ENCODE results near the gene PROC. TPM values are rescaled to one million over a fixed set of nuclear protein-coding genes. Genes with fewer than 3 reads are reported as not detected.

The PROC gene
- total RNA-seq, 1 experiment from 2014 or later = 1.1 TPM

DNA sequence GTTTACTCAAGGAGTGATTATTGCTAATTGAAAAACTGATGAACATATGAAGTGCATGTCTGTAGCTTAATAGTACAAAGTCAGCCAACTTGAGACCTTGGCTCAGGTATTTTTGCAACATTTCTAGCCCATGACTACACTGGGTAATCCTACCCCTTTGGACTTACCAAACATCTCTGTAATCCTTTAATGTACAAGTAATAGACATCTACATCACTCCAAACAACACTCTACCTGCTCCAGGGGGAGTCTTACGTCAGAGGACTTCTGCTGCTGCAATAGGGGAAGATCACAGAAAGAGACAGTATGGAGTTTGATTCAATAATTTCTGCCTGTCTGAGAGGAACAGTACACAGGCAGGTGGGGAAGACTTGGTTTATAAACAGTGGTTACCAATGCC is 54.0 kb downstream of the PROC start:
- no peaks in the 10 kb centered on the region for H3K4me1 ChIP-seq (ENCODE audit: control insufficient read depth, insufficient read depth, low read length)
- H3K9me3 ChIP-seq (ENCODE audit: control insufficient read depth, insufficient read depth, low read depth, low read length) = no peaks in the 10 kb centered on the region
- ChIA-PET CTCF (no interaction called here), POLR2A (no interaction called here)
- in situ Hi-C loops (cut with HindIII; ENCODE audit: low pct_unique_long_range_greater_than_20kb, low sequenced_read_pairs) = loop anchor here (10.0 kb wide), 1 partner anchor 57 kb away; the partner anchor contains the start of gene PROC
- no peak overlapping the region for H3K27ac ChIP-seq (ENCODE audit: low read length)
- ATAC-seq = no peak
- no peaks in the 10 kb centered on the region for H3K27me3 ChIP-seq (ENCODE audit: control insufficient read depth, insufficient read depth, low read length)
- TF ChIP-seq TCF7L2 (IDR thresholded peaks at IDR 0.05; ENCODE audit: low read depth, low read length) (no peak), POLR2AphosphoS5 (IDR thresholded peaks at IDR 0.05; ENCODE audit: low read depth, low read length) (no peak), SIN3A (IDR thresholded peaks at IDR 0.05; ENCODE audit: borderline replicate concordance, insufficient read depth, low read depth, low read length) (no peak)
- TF ChIP-seq, protein P1, sequence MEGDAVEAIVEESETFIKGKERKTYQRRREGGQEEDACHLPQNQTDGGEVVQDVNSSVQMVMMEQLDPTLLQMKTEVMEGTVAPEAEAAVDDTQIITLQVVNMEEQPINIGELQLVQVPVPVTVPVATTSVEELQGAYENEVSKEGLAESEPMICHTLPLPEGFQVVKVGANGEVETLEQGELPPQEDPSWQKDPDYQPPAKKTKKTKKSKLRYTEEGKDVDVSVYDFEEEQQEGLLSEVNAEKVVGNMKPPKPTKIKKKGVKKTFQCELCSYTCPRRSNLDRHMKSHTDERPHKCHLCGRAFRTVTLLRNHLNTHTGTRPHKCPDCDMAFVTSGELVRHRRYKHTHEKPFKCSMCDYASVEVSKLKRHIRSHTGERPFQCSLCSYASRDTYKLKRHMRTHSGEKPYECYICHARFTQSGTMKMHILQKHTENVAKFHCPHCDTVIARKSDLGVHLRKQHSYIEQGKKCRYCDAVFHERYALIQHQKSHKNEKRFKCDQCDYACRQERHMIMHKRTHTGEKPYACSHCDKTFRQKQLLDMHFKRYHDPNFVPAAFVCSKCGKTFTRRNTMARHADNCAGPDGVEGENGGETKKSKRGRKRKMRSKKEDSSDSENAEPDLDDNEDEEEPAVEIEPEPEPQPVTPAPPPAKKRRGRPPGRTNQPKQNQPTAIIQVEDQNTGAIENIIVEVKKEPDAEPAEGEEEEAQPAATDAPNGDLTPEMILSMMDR (IDR thresholded peaks at IDR 0.05) = no peak
- TF ChIP-seq, protein P2, sequence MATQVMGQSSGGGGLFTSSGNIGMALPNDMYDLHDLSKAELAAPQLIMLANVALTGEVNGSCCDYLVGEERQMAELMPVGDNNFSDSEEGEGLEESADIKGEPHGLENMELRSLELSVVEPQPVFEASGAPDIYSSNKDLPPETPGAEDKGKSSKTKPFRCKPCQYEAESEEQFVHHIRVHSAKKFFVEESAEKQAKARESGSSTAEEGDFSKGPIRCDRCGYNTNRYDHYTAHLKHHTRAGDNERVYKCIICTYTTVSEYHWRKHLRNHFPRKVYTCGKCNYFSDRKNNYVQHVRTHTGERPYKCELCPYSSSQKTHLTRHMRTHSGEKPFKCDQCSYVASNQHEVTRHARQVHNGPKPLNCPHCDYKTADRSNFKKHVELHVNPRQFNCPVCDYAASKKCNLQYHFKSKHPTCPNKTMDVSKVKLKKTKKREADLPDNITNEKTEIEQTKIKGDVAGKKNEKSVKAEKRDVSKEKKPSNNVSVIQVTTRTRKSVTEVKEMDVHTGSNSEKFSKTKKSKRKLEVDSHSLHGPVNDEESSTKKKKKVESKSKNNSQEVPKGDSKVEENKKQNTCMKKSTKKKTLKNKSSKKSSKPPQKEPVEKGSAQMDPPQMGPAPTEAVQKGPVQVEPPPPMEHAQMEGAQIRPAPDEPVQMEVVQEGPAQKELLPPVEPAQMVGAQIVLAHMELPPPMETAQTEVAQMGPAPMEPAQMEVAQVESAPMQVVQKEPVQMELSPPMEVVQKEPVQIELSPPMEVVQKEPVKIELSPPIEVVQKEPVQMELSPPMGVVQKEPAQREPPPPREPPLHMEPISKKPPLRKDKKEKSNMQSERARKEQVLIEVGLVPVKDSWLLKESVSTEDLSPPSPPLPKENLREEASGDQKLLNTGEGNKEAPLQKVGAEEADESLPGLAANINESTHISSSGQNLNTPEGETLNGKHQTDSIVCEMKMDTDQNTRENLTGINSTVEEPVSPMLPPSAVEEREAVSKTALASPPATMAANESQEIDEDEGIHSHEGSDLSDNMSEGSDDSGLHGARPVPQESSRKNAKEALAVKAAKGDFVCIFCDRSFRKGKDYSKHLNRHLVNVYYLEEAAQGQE (IDR thresholded peaks at IDR 0.05; ENCODE audit: insufficient read depth in 1 of 2, low read depth in 2 of 2, low read length in 1 of 2) = no peak
- no peaks in the 10 kb centered on the region for H3K36me3 ChIP-seq (ENCODE audit: control insufficient read depth, insufficient read depth, low read length)
- no TSS peak for BruUV-seq (replicated peaks)
- intact Hi-C loops (cut with micrococcal nuclease; ENCODE audit: unreplicated experiment) = no loop called here
- no peak for DNase-seq (ENCODE audit: low read depth, low spot score)
- H3K4me3 ChIP-seq (ENCODE audit: low read depth in 2 of 2, low read length in 2 of 2) = no peak overlapping the region

DNA sequence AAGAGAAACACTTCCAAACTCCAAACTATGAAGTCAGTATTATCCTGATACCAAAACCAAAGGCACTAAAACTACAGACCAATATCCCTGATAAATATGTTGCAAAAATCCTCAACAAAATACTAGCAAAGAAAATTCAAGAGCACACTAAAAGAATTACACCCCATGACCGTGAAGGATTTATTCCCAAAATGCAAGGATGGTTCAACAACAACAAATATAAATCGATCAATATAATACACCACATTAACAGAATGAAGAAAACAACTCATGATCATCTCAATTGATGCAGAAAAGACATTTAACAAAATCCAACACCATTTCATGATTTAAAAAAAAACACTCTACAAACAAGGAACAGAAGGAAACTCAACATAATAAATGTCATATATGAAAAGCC is 57.6 kb downstream of the PROC start:
- no peak overlapping the region for H3K27ac ChIP-seq (ENCODE audit: low read length)
- no peaks in the 10 kb centered on the region for H3K27me3 ChIP-seq (ENCODE audit: control insufficient read depth, insufficient read depth, low read length)
- in situ Hi-C loops (cut with HindIII; ENCODE audit: low pct_unique_long_range_greater_than_20kb, low sequenced_read_pairs) = loop anchor here (10.0 kb wide), 1 partner anchor 61 kb away; the partner anchor contains the start of gene PROC
- CTCF ChIA-PET = no interaction called here
- intact Hi-C loops (cut with micrococcal nuclease; ENCODE audit: unreplicated experiment) = loop anchor here (5.0 kb wide), 1 partner anchor 153 kb away; no protein-coding TSS in a partner anchor
- no TSS peak for BruUV-seq (replicated peaks)
- peaks cover 4% of the 10 kb centered on the region; the same call in 1 of the 2 replicates for H3K36me3 ChIP-seq (ENCODE audit: control insufficient read depth, insufficient read depth, low read length)
- no peaks in the 10 kb centered on the region for H3K9me3 ChIP-seq (ENCODE audit: control insufficient read depth, insufficient read depth, low read depth, low read length)
- DNase-seq (ENCODE audit: low read depth, low spot score) (no peak), ATAC-seq (no peak)
- no peak overlapping the region for H3K4me3 ChIP-seq (ENCODE audit: low read depth in 2 of 2, low read length in 2 of 2)
- H3K4me1 ChIP-seq (ENCODE audit: control insufficient read depth, insufficient read depth, low read length) = no peaks in the 10 kb centered on the region
- TF ChIP-seq, protein P1 (IDR thresholded peaks at IDR 0.05) = no peak
- no peak for TF ChIP-seq SIN3A (IDR thresholded peaks at IDR 0.05; ENCODE audit: borderline replicate concordance, insufficient read depth, low read depth, low read length)
- TF ChIP-seq, protein P2 (IDR thresholded peaks at IDR 0.05; ENCODE audit: insufficient read depth in 1 of 2, low read depth in 2 of 2, low read length in 1 of 2) = no peak
- TF ChIP-seq POLR2AphosphoS5 (IDR thresholded peaks at IDR 0.05; ENCODE audit: low read depth, low read length) = no peak
- no peak for TF ChIP-seq TCF7L2 (IDR thresholded peaks at IDR 0.05; ENCODE audit: low read depth, low read length)
- POLR2A ChIA-PET = no interaction called here

Data from Panc1 (cell line).